ENCODE results near the gene CRELD2. TPM values are rescaled to one million over a fixed set of nuclear protein-coding genes. Genes with fewer than 3 reads are reported as not detected.

Gene CRELD2, protein sequence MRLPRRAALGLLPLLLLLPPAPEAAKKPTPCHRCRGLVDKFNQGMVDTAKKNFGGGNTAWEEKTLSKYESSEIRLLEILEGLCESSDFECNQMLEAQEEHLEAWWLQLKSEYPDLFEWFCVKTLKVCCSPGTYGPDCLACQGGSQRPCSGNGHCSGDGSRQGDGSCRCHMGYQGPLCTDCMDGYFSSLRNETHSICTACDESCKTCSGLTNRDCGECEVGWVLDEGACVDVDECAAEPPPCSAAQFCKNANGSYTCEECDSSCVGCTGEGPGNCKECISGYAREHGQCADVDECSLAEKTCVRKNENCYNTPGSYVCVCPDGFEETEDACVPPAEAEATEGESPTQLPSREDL
- total RNA-seq = 44.4 and 44.7 TPM in 2 replicates

GRCh38 chr22:49917974-49918910, at the start of gene CRELD2, which contains the start of gene ALG12:
TSS of gene CRELD2 (plus strand) at chr22:49918634. CDS start at chr22:49918770, 136 bp downstream.
TSS of gene ALG12 (minus strand) at chr22:49918438. CDS start at chr22:49913765, 4,673 bp downstream.

DNA sequence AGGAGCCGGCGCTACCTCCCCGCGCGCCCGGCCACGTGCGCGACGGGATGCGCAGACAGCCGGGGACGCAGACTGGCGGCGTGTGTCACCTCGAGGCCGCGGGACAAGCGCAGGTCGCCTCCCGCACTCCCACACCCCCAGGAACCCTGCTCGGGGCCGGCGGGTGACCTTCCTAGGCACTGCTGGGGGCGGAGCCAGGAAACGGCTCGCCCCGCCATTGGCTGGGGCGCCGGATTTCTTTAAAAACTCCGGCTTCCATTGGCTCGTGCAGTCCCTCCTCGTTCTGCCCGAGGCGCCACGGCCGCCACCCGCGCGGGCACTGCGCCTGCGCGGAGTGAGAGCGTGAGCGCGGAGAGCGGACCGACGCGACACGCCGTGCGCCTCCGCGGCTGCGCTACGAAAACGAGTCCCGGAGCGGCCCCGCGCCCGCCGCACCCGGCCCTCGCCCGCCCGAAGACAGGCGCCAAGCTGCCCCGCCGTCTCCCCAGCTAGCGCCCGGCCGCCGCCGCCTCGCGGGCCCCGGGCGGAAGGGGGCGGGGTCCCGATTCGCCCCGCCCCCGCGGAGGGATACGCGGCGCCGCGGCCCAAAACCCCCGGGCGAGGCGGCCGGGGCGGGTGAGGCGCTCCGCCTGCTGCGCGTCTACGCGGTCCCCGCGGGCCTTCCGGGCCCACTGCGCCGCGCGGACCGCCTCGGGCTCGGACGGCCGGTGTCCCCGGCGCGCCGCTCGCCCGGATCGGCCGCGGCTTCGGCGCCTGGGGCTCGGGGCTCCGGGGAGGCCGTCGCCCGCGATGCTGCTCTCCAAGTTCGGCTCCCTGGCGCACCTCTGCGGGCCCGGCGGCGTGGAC, 41.9 kb downstream of the CRELD2 start, which contains the start of gene PIM3:
Gene PIM3 (plus strand): TSS at position 614 of the 846 bp plus-strand sequence. CDS start 176 bp downstream, at position 790.

Other genes with a start within 250 kb of the CRELD2 start
- gene BRD1, start 90.8 kb upstream of the CRELD2 start, total RNA-seq = 18.7 and 21.9 TPM in 2 replicates
- 11.3 and 11.4 TPM in 2 replicates for gene ZBED4, start 64.8 kb upstream of the CRELD2 start, total RNA-seq
- 14.3 and 18.8 TPM in 2 replicates for gene ALG12, start 196 bp upstream of the CRELD2 start, total RNA-seq
- 38.2 and 39.8 TPM in 2 replicates for gene PIM3, start 42.1 kb downstream of the CRELD2 start, total RNA-seq
- gene IL17REL, start 94.1 kb downstream of the CRELD2 start, total RNA-seq = not detected in 2 replicates
- gene TTLL8, start 139.7 kb downstream of the CRELD2 start, total RNA-seq = not detected in 2 replicates
- gene MLC1, start 166.8 kb downstream of the CRELD2 start, total RNA-seq = not detected in 2 replicates
- 0.67 and 1.6 TPM in 2 replicates for gene MOV10L1, start 171.4 kb downstream of the CRELD2 start, total RNA-seq